GM12878 (cell line): ENCODE measurements around the gene CSRP1. TPM values are rescaled to one million over a fixed set of nuclear protein-coding genes. Genes with fewer than 3 reads are reported as not detected.

Experiments
- ATAC-seq: fragments of 200-7000 bp; cut with Tn5 transposase; 3 replicates; pipeline ENCODE4 v1.9.1; 2020; ENCODE audit warnings: mild to moderate bottlenecking, moderate library complexity
- BruUV-seq: library from RNA; stranded (reverse); fragments of 400-500 nt; replicated peaks from 2 replicates; lab custom pipeline; 2021; lab: Mats Ljungman, UMichigan
- CTCF ChIA-PET: fragments of 300-600 bp; sonication (Branson Sonifier 250); formaldehyde crosslinking; extraction: SDS; loops from one replicate; lab custom pipeline; 2021; ENCODE audit warnings: inconsistent platforms; lab: Yijun Ruan, JAX
- POLR2A ChIA-PET: fragments of 350-600 bp; formaldehyde crosslinking; extraction: SDS; loops from one replicate; lab custom pipeline; 2021; ENCODE audit warnings: inconsistent platforms; lab: Charles Lee
- RAD21 ChIA-PET: fragments of 300-600 bp; sonication (Branson Sonifier 250); formaldehyde crosslinking; loops from one replicate; lab custom pipeline; 2023; ENCODE audit warnings: antibody characterized with exemption; ENCODE audit not compliant: unreplicated experiment; lab: Charles Lee
- SMC1A ChIA-PET: fragments of 300-600 bp; sonication (Branson Sonifier 250); formaldehyde crosslinking; loops from one replicate; lab custom pipeline; 2023; ENCODE audit not compliant: unreplicated experiment, uncharacterized antibody; lab: Charles Lee
- DNase-seq: peaks from one replicate; pipeline ENCODE4 v3.0.0-alpha.2; 2011; ENCODE audit warnings: low read depth, low spot score
- FAIRE-seq: peaks from 3 replicates; lab custom pipeline; 2011; peaks lifted over from hg19 to GRCh38; lab: Jason Lieb, UNC
- H2AFZ ChIP-seq: 2 replicates; pipeline ENCODE4 v1.6.0; 2011; ENCODE audit warnings: low read depth, low read length, control low read depth; ENCODE audit not compliant: control insufficient read depth
- H3K27ac ChIP-seq: 2 replicates; pipeline ENCODE4 v1.5.1; 2011; ENCODE audit warnings: control low read depth; ENCODE audit not compliant: control insufficient read depth, insufficient read depth
- H3K27me3 ChIP-seq, 2 experiments: replicated peaks in 1 of 2; 2 replicates each; pipeline versions ENCODE4 v1.6.0 to v1.6.1; 2011; ENCODE audit warnings: low read length in 1 of 2; ENCODE audit not compliant: control insufficient read depth in 2 of 2, insufficient read depth in 2 of 2
- H3K36me3 ChIP-seq, 2 experiments: 2 replicates each; pipeline ENCODE4 v1.5.1; 2011; ENCODE audit warnings: low read length in 1 of 2; ENCODE audit not compliant: control insufficient read depth in 2 of 2, insufficient read depth in 2 of 2
- H3K4me1 ChIP-seq: 2 replicates; pipeline ENCODE4 v1.6.1; 2011; ENCODE audit warnings: mild to moderate bottlenecking, low read length, moderate library complexity, mixed read lengths; ENCODE audit not compliant: control insufficient read depth, insufficient read depth
- H3K4me2 ChIP-seq: 2 replicates; pipeline ENCODE4 v1.6.0; 2011; ENCODE audit warnings: control low read depth; ENCODE audit not compliant: control insufficient read depth, insufficient read depth
- H3K4me3 ChIP-seq: fragments of 200-600 bp; sonication (generic); 2 replicates; pipeline ENCODE4 v1.5.1; 2016
- H3K79me2 ChIP-seq: 2 replicates; pipeline ENCODE4 v1.6.0; 2011; ENCODE audit warnings: low read length; ENCODE audit not compliant: control insufficient read depth, insufficient read depth
- H3K9ac ChIP-seq: 2 replicates; pipeline ENCODE4 v1.8.0; 2011; ENCODE audit warnings: low read length, control low read depth, mixed read lengths; ENCODE audit not compliant: control insufficient read depth, insufficient read depth
- H3K9me3 ChIP-seq: replicated peaks from 3 replicates; pipeline ENCODE4 v1.5.1; 2011; ENCODE audit warnings: mild to moderate bottlenecking, low read length; ENCODE audit not compliant: control insufficient read depth, insufficient read depth
- H4K20me1 ChIP-seq: 2 replicates; pipeline ENCODE4 v1.6.0; 2011; ENCODE audit not compliant: control insufficient read depth, insufficient read depth
- BHLHE40 ChIP-seq, 2 experiments: fragments of 450-650 bp in 1 of 2; IDR thresholded peaks; 2 replicates each; pipeline ENCODE4 v1.6.1; 2011 to 2017; ENCODE audit warnings: low read depth in 2 of 2, borderline replicate concordance in 1 of 2, improper control_type of control experiment in 1 of 2, low read length in 1 of 2, mild to moderate bottlenecking in 1 of 2
- GABPA ChIP-seq: IDR thresholded peaks from 2 replicates; pipeline ENCODE4 v1.6.1; 2014; ENCODE audit warnings: antibody characterized with exemption, low read depth, mild to moderate bottlenecking, inconsistent platforms
- IKZF1 ChIP-seq: fragments of 450-650 bp; conservative IDR thresholded peaks from 2 replicates; pipeline ENCODE4 v1.6.1; 2017; ENCODE audit warnings: antibody characterized with exemption, mild to moderate bottlenecking
- JUNB ChIP-seq: IDR thresholded peaks from 2 replicates; pipeline ENCODE4 v1.6.1; 2016; ENCODE audit warnings: antibody characterized with exemption, mild to moderate bottlenecking
- MYC ChIP-seq: IDR thresholded peaks from 2 replicates; pipeline ENCODE4 v1.6.1; 2011; ENCODE audit warnings: mild to moderate bottlenecking, low read length, moderate library complexity, inconsistent platforms; ENCODE audit not compliant: insufficient read depth, insufficient replicate concordance, insufficient read length, severe bottlenecking
- NFXL1 ChIP-seq: fragments of 450-650 bp; IDR thresholded peaks from 2 replicates; pipeline ENCODE4 v1.6.1; 2017; ENCODE audit warnings: antibody characterized with exemption, mild to moderate bottlenecking, borderline replicate concordance
- NR2C2 ChIP-seq: IDR thresholded peaks from 2 replicates; pipeline ENCODE4 v1.6.1; 2011; ENCODE audit warnings: borderline replicate concordance, low read depth; ENCODE audit not compliant: control insufficient read depth, insufficient read length
- PAX8 ChIP-seq: fragments of 450-650 bp; IDR thresholded peaks from 2 replicates; pipeline ENCODE4 v1.6.1; 2017; ENCODE audit warnings: mild to moderate bottlenecking, moderate library complexity
- SIN3A ChIP-seq: IDR thresholded peaks from 2 replicates; pipeline ENCODE4 v1.6.1; 2012; ENCODE audit warnings: low read depth, low read length, improper control_type of control experiment
- SUZ12 ChIP-seq: fragments of 200-600 bp; sonication (generic); IDR thresholded peaks from one replicate; pipeline ENCODE4 v1.6.1; 2018; ENCODE audit warnings: antibody characterized with exemption, mild to moderate bottlenecking; ENCODE audit not compliant: unreplicated experiment
- TCF12 ChIP-seq: IDR thresholded peaks from 2 replicates; pipeline ENCODE4 v1.6.1; 2011; ENCODE audit warnings: low read depth, mild to moderate bottlenecking, low read length
- TCF7 ChIP-seq: IDR thresholded peaks from 2 replicates; pipeline ENCODE4 v1.6.1; 2014; ENCODE audit warnings: antibody characterized with exemption, borderline replicate concordance
- WGBS: methylation state at CpG from one replicate; pipeline ENCODE4 v1.1.6; 2016; ENCODE audit warnings: low lambda C conversion rate; ENCODE audit not compliant: insufficient replicate concordance, insufficient coverage; ENCODE audit errors: missing lambda C conversion rate; 5-methylcytosine and 5-hydroxymethylcytosine counted together
- in situ Hi-C: fragments of 300-500 bp; cut with MboI; formaldehyde crosslinking; loops from 9 replicates; pipeline ENCODE4 v1.14.3; 2018; ENCODE audit warnings: mixed read lengths
- intact Hi-C: fragments of 100-400 bp; cut with micrococcal nuclease; formaldehyde crosslinking; loops from one replicate; pipeline ENCODE4 v1.14.2; 2022; ENCODE audit not compliant: unreplicated experiment
- polyA plus RNA-seq, 11 experiments: library from polyadenylated mRNA; depleted of rRNA in 4 of 11; unstranded in 6 of 11; stranded (reverse) in 5 of 11; fragments of >200 nt; fragmentation: Nextera tagmentation in 4 of 11; fragmentation: Illumina TruSeq in 1 of 11; extraction: Ambion mirVana in 4 of 11; extraction: Trizol in 1 of 11; gene quantifications; 1 replicate in 1 of 11; 2 replicates in 10 of 11; pipeline versions ENCODE4 v1.2.1 to v1.2.3, GENCODE V29; 2011 to 2016; ENCODE audit warnings: inconsistent platforms in 2 of 11, missing spikeins in 2 of 11, low read depth in 1 of 11
- total RNA-seq, 4 experiments: library from RNA; depleted of rRNA in 3 of 4; stranded (reverse); fragments of >200 nt in 3 of 4; fragmentation: Illumina TruSeq in 1 of 4; extraction: Trizol in 1 of 4; gene quantifications; 2 replicates each; pipeline versions ENCODE4 v1.2.1 to v1.2.3, GENCODE V29; 2013 to 2021
- TF ChIP-seq, protein P1 (sequence below): fragments of 450-650 bp; IDR thresholded peaks from 2 replicates; pipeline ENCODE4 v1.6.1; 2018; ENCODE audit warnings: borderline replicate concordance, mild to moderate bottlenecking; ENCODE audit not compliant: partially characterized antibody
- TF ChIP-seq, protein P2 (sequence below): fragments of 150-350 bp; IDR thresholded peaks from 2 replicates; pipeline ENCODE4 v1.6.1; 2016; ENCODE audit warnings: low read depth, low read length

Gene CSRP1
- total and polyA plus RNA-seq, 10 of the 15 experiments (the other 5 are each of a cell fraction or from before 2014, with no cell fraction given), result 23.4 to 99.2 (median 80.7) TPM

DNA sequence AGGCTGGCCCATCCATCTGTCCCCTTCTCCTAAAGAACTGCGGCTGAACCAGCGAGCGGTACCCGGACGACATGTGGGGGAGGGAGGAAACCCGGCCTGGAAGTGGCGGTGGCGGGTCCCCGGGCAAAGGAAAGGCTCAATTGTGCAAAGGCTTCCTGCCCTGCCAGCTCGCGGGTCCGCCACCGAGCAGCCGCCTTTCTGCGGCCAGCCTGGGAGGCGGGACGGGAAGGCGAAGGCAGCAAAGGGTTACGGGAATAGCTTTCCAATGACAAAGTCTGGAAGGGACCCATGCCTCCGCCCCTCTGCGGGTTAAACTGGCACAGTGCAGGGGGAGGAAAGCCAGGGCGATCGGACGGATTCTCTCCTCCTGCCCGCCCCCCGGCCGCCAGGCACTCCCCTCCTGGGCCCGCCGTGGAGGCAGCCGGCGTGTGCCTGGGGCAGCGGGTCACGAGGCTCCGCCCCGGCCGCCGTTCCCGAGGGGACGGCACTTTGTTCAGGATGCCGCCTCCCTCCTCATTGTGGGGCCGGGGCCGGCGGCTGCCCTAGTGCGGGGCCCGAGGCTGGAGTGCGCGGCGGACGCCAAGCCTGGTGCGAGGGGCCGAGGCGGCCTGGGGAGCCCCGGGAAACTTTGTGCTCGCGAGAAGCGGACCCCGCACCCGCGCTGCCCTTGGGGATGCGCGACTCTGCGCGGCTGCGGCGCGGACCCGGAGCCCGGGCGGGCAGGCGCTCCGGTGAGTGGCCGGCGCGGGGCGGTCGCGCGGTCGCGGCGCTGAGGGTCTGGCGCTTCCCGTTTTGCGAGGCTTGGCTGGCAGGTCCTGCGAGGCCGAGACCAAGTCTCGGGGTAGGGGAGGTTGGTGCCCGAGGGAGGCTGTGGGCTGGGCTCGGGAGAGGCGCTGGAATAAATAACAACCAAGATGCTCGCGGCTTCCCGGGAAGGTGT is 32.0 kb upstream of the CSRP1 start, which contains the start of gene NAV1:
Gene NAV1, plus strand, starts transcription at position 516 of the 940 bp plus-strand sequence. CDS start 83,758 bp downstream, outside the sequence.
- SMC1A ChIA-PET, result no interaction called here
- Histone ChIP-seq H3K79me2 (no peaks in the 10 kb centered on the region), H3K9me3 (no peaks in the 10 kb centered on the region), H2AFZ (no peak within 1 kb of the TSS), H3K9ac (no peak within 1 kb of the TSS), H3K27ac (no peak within 1 kb of the TSS), H3K4me1 (no peaks in the 10 kb centered on the region), H3K4me3 (peak within 1 kb of the TSS; percentile 39; the same call in 1 of the 2 replicates), H3K36me3 (no peaks in the 10 kb centered on the region), H4K20me1 (0 out of 2 replicates have a peak, but pooled peaks cover 5% of the 10 kb centered on the region), H3K27me3 (peaks cover 13 to 31% of the 10 kb centered on the region in 2 experiments), H3K4me2 (peak within 1 kb of the TSS; percentile 63; the same call in 1 of the 2 replicates)
- RAD21 ChIA-PET, result no interaction called here
- in situ Hi-C loops, result no loop called here
- POLR2A ChIA-PET, result no interaction called here
- 1% methylated on average over 67 of the region's 93 CpGs for WGBS
- CTCF ChIA-PET, result interaction anchor here (0.7 to 2.2 kb wide), 2 partner anchors 21 to 91 kb away, joined by 3 to 9 read pairs; no protein-coding TSS in a partner anchor
- no TSS peak for BruUV-seq
- peak; percentile 36 for ATAC-seq
- DNase-seq, result no peak
- intact Hi-C loops, result no loop called here
- no peak for FAIRE-seq
- TF ChIP-seq TCF12 (no peak), IKZF1 (no peak; the same call in 1 of the 2 replicates), JUNB (no peak), SIN3A (no peak), NFXL1 (no peak), MYC (no peak), NR2C2 (no peak), PAX8 (no peak), TCF7 (no peak), GABPA (no peak), SUZ12 (peak; percentile 91), BHLHE40 (IDR thresholded peaks at IDR 0.05; ENCODE audit: borderline replicate concordance in 1 of 2, low read depth in 2 of 2, low read length in 1 of 2) (peak in 1 of 2 experiments; percentile 25; a peak in 1 of 4 replicates)
- TF ChIP-seq, protein P1, sequence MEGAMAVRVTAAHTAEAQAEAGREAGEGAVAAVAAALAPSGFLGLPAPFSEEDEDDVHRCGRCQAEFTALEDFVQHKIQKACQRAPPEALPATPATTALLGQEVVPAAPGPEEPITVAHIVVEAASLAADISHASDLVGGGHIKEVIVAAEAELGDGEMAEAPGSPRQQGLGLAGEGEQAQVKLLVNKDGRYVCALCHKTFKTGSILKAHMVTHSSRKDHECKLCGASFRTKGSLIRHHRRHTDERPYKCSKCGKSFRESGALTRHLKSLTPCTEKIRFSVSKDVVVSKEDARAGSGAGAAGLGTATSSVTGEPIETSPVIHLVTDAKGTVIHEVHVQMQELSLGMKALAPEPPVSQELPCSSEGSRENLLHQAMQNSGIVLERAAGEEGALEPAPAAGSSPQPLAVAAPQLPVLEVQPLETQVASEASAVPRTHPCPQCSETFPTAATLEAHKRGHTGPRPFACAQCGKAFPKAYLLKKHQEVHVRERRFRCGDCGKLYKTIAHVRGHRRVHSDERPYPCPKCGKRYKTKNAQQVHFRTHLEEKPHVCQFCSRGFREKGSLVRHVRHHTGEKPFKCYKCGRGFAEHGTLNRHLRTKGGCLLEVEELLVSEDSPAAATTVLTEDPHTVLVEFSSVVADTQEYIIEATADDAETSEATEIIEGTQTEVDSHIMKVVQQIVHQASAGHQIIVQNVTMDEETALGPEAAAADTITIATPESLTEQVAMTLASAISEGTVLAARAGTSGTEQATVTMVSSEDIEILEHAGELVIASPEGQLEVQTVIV, result no peak
- TF ChIP-seq, protein P2, sequence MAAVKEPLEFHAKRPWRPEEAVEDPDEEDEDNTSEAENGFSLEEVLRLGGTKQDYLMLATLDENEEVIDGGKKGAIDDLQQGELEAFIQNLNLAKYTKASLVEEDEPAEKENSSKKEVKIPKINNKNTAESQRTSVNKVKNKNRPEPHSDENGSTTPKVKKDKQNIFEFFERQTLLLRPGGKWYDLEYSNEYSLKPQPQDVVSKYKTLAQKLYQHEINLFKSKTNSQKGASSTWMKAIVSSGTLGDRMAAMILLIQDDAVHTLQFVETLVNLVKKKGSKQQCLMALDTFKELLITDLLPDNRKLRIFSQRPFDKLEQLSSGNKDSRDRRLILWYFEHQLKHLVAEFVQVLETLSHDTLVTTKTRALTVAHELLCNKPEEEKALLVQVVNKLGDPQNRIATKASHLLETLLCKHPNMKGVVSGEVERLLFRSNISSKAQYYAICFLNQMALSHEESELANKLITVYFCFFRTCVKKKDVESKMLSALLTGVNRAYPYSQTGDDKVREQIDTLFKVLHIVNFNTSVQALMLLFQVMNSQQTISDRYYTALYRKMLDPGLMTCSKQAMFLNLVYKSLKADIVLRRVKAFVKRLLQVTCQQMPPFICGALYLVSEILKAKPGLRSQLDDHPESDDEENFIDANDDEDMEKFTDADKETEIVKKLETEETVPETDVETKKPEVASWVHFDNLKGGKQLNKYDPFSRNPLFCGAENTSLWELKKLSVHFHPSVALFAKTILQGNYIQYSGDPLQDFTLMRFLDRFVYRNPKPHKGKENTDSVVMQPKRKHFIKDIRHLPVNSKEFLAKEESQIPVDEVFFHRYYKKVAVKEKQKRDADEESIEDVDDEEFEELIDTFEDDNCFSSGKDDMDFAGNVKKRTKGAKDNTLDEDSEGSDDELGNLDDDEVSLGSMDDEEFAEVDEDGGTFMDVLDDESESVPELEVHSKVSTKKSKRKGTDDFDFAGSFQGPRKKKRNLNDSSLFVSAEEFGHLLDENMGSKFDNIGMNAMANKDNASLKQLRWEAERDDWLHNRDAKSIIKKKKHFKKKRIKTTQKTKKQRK, result no peak
